Effector CD4-positive, alpha-beta T cell (primary cell): ENCODE results near the gene NOSIP.

Source experiments
- DNase-seq: peaks from one replicate; pipeline ENCODE4 v3.0.0-alpha.2; 2020

The NOSIP gene

GRCh38 chr19:49570997-49571676 lies 9.2 kb downstream of the NOSIP start:
- DNase-seq: no peak

DNA sequence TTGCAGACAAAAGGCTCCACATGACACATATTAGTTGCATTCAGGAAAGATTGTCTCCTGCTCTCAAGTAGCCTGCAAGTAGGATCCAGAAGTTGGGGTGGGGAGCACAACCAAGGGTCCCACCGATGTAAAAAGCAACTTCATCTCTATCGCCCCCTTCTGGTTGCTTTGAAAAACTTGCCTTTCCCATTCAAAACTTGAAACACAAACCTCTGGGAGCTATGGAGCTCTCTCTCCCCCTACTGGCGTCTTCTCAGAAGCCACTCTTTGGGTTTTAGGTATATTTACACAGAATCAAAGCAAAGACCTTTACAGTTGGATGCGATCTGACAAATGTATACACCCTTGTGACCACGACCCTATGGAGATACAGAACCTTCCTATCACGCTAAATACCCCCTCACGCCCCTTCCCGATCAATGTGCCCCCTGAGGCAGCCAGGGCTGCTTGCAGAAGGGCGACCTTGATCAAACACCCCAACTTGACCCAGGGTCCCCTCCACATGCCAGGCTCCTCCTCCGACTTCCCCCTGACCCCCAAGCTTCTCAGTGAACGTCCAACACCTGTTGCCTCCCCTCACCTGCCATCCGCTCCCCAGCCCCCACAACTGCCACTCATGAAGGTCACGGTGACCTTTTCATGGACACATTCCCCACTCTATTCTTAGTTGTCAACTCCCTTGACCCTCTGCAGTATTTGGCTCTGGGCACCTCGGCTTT lies 10.1 kb downstream of the NOSIP start:
- DNase-seq: peak; percentile 66

DNA sequence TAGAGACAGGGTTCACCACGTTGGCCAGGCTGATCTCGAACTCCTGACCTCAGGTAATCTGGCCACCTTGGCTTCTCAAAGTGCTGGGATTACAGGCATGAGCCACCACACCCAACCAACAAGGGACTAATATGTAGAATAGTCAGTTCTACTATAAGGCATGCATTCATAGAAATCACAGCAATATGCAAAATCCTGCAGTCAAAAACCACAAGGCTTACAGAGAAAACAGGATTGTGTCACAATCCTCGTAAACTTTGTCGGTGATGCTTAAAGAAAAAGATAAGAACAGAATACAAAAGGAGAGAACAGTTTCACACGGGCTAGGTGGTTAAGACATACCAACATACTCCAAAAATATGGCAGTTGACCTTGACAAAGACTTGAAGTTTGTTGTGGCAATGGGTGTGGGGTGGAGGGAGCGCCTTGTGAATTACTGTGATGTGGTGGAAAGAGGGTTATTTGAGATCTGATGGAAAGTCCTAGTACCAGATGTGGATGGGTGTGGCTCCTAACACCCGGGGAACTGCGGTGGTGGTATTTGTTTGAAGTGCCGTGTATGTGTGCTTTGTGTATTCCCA lies 12.4 kb downstream of the NOSIP start:
- DNase-seq: peak; percentile 67

DNA sequence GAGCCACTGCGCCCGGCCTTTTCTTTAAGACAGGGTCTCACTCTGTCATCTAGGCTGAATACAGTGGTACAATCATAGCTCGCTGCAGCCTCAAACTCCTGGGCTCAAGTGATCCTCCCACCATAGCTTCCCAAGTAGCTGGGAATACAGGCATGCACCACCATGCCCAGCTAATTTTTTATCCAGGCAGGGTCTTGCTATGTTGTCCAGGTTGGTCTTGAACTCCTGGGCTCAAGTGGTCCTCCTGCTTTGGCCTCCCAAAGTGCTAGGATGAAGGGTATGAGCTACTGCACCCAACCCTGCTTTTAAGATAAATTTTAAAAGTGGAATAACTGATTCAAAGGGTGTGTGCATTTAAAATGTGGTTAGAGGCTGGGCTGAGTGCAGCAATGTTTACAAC lies 14.1 kb downstream of the NOSIP start:
- DNase-seq: no peak

GRCh38 chr19:49565261-49565660 lies 15.1 kb downstream of the NOSIP start:
- no peak for DNase-seq

DNA sequence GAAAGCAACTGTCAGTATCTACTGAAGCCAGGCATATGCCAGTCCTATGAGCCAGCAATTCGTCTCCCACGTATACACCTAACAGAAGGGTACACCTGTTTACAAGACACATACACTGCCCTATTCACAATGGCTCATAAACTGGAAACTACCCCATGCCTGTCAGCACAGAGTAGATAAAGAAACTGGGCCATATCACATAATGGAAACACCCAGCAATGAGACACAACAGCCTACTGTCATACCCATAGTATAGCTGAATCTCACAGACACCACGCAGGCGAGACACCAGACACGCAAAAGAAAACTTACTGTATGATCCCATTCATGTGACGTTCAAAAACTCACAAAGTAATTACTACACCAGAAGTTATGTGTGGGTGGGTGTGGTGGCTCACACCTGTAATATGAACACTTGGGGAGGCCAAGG lies 15.7 kb downstream of the NOSIP start:
- no peak for DNase-seq

GRCh38 chr19:49560358-49560900 lies 19.9 kb downstream of the NOSIP start:
- no peak for DNase-seq

DNA sequence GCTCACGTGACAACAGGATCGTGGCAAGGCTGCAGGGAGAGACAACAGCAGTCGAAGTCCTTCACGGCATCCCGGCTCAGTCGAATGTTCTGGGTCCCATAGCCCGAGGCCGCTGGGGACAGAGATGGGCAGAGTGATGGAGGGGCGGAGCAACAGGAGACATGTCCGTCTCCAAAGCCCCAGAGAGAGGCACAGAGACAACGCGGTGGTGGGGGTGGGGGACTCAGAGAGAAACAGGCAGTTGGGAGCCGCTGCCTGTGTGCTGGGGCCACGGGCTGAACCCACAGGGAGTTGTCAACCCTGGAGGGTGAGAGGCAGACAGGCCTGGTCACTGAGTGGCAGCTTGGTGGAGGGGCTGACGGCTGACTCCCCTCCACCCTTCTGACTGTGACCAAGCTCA lies 20.4 kb downstream of the NOSIP start:
- DNase-seq: no peak

DNA sequence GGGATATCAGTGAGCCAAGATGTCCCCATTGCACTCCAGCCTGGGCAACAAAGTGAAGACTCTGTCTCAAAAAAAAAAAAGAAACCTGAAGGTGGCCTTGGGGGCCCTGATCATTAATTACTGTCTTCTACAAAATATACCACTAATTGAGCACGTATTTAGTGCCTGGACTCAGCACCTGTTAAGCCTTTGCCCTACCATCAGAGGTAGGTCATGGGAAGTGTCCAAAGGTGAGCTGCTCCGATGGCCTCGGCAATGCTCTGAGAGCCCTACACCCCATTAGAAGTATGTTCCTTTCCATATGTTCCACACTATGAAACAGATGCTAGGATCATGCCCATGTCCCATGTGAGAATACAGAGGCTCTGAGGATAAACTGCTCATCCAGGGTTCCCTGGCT lies 20.9 kb downstream of the NOSIP start:
- DNase-seq: no peak

- DNase-seq: no peak
Observed at GRCh38 chr19:49558591-49558990, 21.8 kb downstream of the NOSIP start.

GRCh38 chr19:49557641-49558325 lies 22.6 kb downstream of the NOSIP start:
- DNase-seq: no peak

- DNase-seq: peak; percentile 38
Observed at GRCh38 chr19:49556412-49557398, 23.7 kb downstream of the NOSIP start.

DNA sequence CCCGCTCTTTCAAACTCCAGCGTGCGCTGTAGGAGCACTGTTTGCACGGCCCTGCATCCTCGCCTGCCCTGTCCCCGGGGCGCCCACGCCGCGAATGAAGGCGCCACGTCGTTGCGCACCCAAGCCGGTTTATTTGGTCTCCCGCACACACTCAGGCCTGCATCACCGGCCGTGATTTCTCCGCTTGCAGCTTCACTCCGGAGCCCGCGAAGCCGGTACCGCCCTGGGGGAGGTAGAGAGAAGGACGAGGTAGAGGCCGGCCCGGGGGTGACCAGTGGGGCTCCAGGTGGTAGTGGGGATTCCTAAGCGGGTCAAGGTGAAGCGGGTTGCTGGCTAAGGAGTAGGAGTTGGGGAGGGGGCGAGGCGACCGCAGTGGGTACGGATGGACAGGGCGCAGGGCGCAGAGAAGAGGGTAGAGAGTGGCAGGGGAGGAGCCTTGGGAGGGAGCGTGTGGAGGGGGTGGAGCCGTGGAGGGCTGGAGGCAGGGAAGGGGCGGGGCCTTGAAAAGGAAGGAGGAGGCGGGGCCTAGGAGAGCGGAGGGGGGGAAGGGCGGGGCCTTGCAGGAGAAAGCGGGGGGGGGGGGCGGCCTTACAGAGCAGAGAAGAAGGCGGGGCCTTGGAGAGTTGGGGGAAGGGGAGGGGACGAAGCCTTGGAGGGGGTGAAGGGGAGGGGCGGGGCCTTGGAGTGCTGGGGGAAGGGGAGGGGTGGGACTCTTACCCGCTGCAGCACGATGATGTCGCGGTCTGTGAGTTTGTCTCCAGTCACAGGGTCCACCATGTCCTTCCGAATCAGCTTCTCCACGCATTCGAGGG lies 24.6 kb downstream of the NOSIP start:
- peak; percentile 73 for DNase-seq

DNA sequence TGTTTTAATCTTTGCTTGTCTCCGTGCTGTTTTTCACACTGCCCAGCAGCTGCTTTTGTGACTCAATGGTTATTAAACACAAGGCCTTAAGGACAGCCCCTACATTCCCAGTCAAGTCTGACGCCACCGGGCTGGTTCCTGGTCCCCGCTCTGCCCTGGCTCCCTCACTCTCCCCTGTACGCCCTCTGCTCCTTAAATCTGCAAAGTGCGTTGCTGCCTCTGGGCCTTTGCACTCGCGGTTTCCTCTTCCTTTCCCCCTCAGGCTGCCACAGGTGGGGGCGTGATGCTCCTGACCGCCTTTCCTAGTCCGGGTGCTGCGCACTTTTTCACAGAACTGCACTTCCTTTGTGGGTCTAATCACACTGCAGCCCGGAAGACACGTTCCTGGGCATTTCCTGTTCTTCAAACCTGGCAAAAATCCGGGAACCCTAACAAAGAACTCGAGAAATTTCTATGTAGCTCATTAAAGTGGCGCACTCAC lies 25.6 kb downstream of the NOSIP start:
- DNase-seq: no peak

- peak; percentile 52 for DNase-seq
Observed at GRCh38 chr19:49553451-49554271, 26.7 kb downstream of the NOSIP start.

DNA sequence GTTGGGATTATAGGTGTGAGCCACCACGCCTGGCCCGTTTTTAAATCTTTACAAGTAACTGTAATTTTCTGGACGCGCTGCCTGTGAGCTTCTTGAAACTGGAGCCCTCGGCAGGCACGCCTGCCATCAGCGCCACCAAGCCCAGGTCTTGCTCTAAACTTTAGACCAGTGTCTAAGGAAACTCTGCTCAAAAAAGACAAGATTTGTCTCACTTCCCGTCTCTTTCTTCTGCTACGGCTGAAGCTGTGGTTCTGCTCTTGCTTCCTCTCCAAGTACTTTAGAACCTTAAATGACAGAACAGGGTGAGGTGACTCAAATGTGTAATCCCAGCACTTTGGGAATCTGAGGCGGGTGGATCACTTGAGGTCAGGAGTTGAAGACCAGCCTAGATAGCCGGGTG lies 27.6 kb downstream of the NOSIP start:
- DNase-seq: no peak

DNA sequence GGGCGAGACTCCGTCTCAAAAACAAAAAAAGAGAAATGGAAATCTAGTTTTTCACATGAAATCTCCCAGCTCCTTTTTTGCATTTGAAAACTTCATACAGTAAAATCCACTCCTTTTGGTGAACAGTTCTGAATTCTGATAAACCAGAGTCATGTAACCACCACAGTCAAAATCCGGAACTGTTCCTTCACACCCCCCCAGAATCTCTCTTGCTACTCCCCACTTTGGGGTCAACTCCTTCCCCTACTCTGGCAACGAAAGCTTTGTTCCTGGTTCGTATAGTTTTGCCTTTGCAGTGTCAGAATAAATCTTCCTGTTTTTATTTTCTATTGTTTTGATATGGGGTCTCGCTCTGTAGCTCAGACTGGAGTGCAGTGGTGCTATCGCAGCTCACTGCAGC lies 28.8 kb downstream of the NOSIP start:
- no peak for DNase-seq

- no peak for DNase-seq
Observed at GRCh38 chr19:49549045-49549444, 31.3 kb downstream of the NOSIP start.

DNA sequence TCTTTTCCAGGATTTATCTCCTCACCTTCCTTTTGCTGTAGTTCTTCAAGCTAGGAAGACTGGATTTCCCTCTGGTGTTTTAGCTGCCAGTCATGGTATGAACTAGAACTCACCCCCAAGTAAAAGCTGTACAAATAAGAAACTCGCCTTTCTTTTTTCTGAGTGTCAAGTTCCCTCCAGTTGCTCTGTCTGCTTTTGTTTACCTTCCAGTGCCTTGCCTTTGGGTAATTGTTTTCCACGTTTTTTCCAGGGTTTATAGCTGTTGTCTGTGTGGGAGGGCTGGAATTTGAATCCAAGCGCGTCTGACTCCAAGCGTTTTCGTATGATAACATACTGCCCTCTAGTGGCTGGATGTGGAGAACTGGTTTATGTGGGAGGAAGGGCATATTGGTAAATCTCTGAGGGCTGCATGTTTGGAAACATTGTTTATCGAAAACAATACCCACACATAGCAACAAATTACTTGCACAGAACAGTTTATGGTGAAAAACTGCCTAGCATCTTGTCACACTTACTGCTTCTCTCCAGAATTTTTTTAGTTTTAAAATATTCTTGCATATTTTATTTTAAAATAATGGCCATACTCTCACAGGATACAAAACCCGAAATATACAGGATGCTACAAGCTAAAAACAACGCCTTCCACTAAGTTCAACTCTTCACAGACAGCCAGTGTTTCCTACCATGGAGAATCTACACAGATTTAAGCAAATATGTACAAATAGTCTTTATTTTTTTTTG lies 33.4 kb downstream of the NOSIP start:
- DNase-seq: peak; percentile 67
